Epithelial cell of esophagus (primary cell): ENCODE results near the gene KMT2A.

Experiments used
- DNase-seq: peaks from one replicate; pipeline ENCODE4 v3.0.0; 2010; ENCODE audit warnings: low read depth
- H3K4me3 ChIP-seq: 2 replicates; pipeline ENCODE4 v1.5.1; 2011; ENCODE audit warnings: mild to moderate bottlenecking, low read length, control low read depth
- CTCF ChIP-seq: IDR thresholded peaks from 2 replicates; pipeline ENCODE4 v1.5.1; 2011; ENCODE audit warnings: low read depth, mild to moderate bottlenecking, low read length, control low read depth, inconsistent platforms; ENCODE audit not compliant: insufficient read depth; ENCODE audit errors: missing control alignments

The KMT2A gene

GRCh38 chr11:118532852-118533768, 96.8 kb downstream of the KMT2A start:
- no peak for TF ChIP-seq CTCF
- no peak overlapping the region for H3K4me3 ChIP-seq
- DNase-seq = no peak

- no peak overlapping the region for H3K4me3 ChIP-seq
- no peak for DNase-seq
- no peak for TF ChIP-seq CTCF
These were observed 97.8 kb downstream of the KMT2A start for GRCh38 chr11:118533769-118534729.

GRCh38 chr11:118535261-118535660, 99.0 kb downstream of the KMT2A start:
- TF ChIP-seq CTCF = no peak
- no peak overlapping the region for H3K4me3 ChIP-seq
- DNase-seq = no peak

- no peak overlapping the region for H3K4me3 ChIP-seq
- peak; percentile 71 for DNase-seq
- no peak for TF ChIP-seq CTCF
These were observed 100.4 kb downstream of the KMT2A start for GRCh38 chr11:118536726-118537125.

- DNase-seq = no peak
- H3K4me3 ChIP-seq = no peak overlapping the region
- no peak for TF ChIP-seq CTCF
These were observed 101.2 kb downstream of the KMT2A start for GRCh38 chr11:118537409-118537980.

GRCh38 chr11:118544010-118544646, 107.8 kb downstream of the KMT2A start:
- no peak for DNase-seq
- no peak overlapping the region for H3K4me3 ChIP-seq
- TF ChIP-seq CTCF = no peak
